ENCODE data around the gene AUTS2. TPM values are rescaled to one million over a fixed set of nuclear protein-coding genes. Genes with fewer than 3 reads are reported as not detected.

Gene AUTS2
- total RNA-seq, 1 experiment from 2014 or later = 256 TPM

DNA sequence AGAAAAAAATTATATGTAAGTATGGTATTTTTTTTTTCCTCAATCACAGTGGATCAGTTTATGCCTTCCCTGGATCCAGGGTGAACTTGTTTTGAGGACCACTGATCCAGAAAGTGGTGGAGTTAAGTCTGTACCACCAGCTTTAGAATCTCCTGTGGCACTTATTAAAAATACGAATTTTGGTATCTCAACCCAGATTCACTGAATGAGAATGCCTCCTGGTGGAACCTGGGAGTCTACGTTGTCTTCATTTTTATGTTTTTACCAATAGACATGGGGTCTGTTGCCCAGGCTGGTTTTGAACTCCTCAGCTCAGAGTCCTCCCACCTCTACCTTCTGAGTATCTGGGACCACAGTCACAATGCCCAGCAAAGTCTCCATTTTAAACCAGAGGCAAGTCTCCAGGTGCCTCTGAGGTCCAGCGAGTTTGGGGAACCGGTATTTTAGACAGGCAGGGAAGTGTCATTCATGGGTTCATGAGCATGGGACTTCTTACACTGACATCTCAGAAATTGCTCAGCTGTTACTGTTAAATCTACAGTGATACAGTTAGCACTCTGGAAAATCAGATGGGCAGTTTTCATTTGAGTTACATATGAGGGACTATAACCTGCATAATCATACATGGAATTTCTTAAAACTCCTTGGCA, 200.9 kb downstream of the AUTS2 start:
- TF ChIP-seq, protein P1, sequence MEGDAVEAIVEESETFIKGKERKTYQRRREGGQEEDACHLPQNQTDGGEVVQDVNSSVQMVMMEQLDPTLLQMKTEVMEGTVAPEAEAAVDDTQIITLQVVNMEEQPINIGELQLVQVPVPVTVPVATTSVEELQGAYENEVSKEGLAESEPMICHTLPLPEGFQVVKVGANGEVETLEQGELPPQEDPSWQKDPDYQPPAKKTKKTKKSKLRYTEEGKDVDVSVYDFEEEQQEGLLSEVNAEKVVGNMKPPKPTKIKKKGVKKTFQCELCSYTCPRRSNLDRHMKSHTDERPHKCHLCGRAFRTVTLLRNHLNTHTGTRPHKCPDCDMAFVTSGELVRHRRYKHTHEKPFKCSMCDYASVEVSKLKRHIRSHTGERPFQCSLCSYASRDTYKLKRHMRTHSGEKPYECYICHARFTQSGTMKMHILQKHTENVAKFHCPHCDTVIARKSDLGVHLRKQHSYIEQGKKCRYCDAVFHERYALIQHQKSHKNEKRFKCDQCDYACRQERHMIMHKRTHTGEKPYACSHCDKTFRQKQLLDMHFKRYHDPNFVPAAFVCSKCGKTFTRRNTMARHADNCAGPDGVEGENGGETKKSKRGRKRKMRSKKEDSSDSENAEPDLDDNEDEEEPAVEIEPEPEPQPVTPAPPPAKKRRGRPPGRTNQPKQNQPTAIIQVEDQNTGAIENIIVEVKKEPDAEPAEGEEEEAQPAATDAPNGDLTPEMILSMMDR (conservative IDR thresholded peaks at IDR 0.05) = no peak
- no peaks in the 10 kb centered on the region for H3K4me1 ChIP-seq (ENCODE audit: insufficient read depth, low read length)
- no peaks in the 10 kb centered on the region for H3K79me2 ChIP-seq (ENCODE audit: insufficient read depth, low read length)

More for the DNA sequence above, 200.9 kb downstream of the AUTS2 start:
- Mint-ChIP-seq H3K27me3 (ENCODE audit: low read depth) (no peaks in the 10 kb centered on the region; the same call in 1 of the 2 replicates), H3K4me1 (peaks cover 15 to 18% of the 10 kb centered on the region in 2 experiments), H3K36me3 (ENCODE audit: insufficient read depth in 1 of 3, low read depth in 3 of 3) (no peaks in the 10 kb centered on the region), H3K4me3 (no peak overlapping the region), H3K27ac (no peak overlapping the region), H3K9me3 (no peaks in the 10 kb centered on the region)
- no peaks in the 10 kb centered on the region for H3K27me3 ChIP-seq (ENCODE audit: insufficient read depth, low read length)
- H2AK5ac ChIP-seq (ENCODE audit: insufficient read length, low read length) = no peak overlapping the region
- H2BK20ac ChIP-seq (ENCODE audit: low read depth, low read length, poor library complexity, severe bottlenecking) = no peak overlapping the region
- no CpG with 5 or more reads among the region's 4 CpGs for WGBS (ENCODE audit: extremely low coverage, insufficient read length, low lambda C conversion rate)
- no peak overlapping the region for H3K56ac ChIP-seq (ENCODE audit: insufficient read length, low read depth, low read length)
- H4K91ac ChIP-seq (ENCODE audit: insufficient read length, low read depth, low read length) = no peak overlapping the region
- no peak overlapping the region for H4K8ac ChIP-seq (replicated peaks; ENCODE audit: insufficient read length, low read depth, low read length)
- H3K79me1 ChIP-seq (ENCODE audit: insufficient read depth, low read depth, low read length, poor library complexity, severe bottlenecking) = no peaks in the 10 kb centered on the region
- no peak for DNase-seq
- H2BK5ac ChIP-seq (ENCODE audit: insufficient read length, low read length) = no peak overlapping the region
- no peaks in the 10 kb centered on the region for H3K23me2 ChIP-seq (ENCODE audit: insufficient read length, low read depth, low read length, poor library complexity, severe bottlenecking)
- H3K4me2 ChIP-seq (ENCODE audit: insufficient read depth, insufficient read length, low read length) = no peak overlapping the region
- no peak overlapping the region for H2BK12ac ChIP-seq (ENCODE audit: insufficient read length, low read depth, low read length)
- H3K9ac ChIP-seq (ENCODE audit: extremely low read depth, insufficient read length, low read length) = no peak overlapping the region
- no peak overlapping the region for H3K23ac ChIP-seq (ENCODE audit: insufficient read length, low read depth, low read length)
- H3T11ph ChIP-seq (ENCODE audit: low read length) = no peak overlapping the region
- H3K27ac ChIP-seq (ENCODE audit: insufficient read length, low read depth, low read length) = no peak overlapping the region
- no peaks in the 10 kb centered on the region for H4K20me1 ChIP-seq (ENCODE audit: control insufficient read depth, insufficient read depth, insufficient read length)
- H3K14ac ChIP-seq (ENCODE audit: insufficient read depth, low read length) = no peak overlapping the region
- H3K18ac ChIP-seq (ENCODE audit: insufficient read length, low read depth, low read length) = no peak overlapping the region
- H2AFZ ChIP-seq (ENCODE audit: low read length) = no peak overlapping the region
- no peak overlapping the region for H4K5ac ChIP-seq (ENCODE audit: insufficient read length, low read depth, low read length)
- H3K4ac ChIP-seq (ENCODE audit: low read depth, low read length) = no peak overlapping the region
- no peak overlapping the region for H2BK120ac ChIP-seq (ENCODE audit: low read depth, low read length, poor library complexity, severe bottlenecking)
- no peaks in the 10 kb centered on the region for H3K9me3 ChIP-seq (ENCODE audit: control insufficient read depth, low read depth, low read length)
- no peak overlapping the region for H2BK15ac ChIP-seq (ENCODE audit: low read depth, low read length)

Measured in H9 (cell line).